OCI-M2 (cell line): ENCODE measurements around the gene MKNK2.

Experiments used
- DNase-seq: peaks from one replicate; lab custom pipeline; 2025; ENCODE audit not compliant: unreplicated experiment; lab: John Stamatoyannopoulos, UW

Gene MKNK2

DNA sequence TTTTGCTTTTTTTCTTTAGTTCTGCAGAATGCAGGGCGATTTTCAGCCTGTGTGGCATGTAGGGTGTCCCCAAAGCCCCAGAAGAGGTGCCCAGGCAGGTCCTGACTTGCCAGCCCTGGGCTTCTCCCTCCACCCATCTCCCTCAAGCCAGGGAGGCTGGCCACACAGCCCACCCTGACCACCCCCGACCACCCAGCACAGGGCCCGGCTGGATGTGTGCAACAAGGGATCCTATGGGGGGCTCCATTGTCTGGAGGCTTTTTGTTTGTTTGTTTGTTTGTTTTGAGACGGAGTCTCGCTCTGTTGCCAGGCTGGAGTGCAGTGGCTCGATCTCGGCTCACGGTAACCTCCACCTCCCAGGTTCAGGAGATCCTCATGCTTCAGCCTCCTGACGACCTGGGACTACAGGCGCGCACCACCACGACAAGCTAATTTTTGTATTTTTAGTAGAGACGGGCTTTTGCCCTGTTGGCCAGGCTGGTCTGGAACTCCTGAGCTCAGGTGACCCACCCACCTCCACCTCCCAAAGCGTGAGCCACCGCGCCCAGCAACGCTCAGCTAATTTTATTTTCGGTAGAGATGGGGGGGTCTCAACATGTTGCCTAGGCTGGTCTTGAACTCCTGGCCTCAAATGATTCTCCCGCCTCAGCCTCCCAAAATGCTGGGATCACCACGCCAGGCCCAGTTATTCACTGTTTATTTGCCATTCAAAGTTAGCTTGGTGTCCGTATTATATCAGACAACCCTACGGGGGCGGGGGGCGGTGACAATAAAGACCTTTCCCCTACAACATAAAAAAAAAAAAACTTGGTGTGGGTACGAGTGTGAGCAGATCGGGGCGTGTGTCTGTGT is 7.8 kb upstream of the MKNK2 start:
- no peak for DNase-seq

- no peak for DNase-seq
Observed at GRCh38 chr19:2057484-2058469, 6.7 kb upstream of the MKNK2 start.

DNA sequence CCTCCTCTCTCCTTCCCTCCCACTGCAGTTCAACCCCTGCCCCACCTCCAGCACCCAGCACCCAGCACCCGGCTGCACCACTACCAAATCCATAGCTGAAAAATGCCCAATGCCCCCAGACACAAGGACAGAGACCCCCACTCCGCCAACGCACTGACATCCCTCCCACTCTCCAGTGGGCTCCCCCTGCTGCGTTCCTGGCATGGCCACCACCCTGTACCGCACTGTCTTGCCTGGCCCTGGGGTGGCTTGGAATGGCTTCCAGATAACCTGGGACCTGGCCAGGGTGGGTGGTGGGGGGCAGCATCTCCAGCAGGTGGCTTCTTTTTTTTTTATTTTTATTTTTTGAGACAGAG is 5.8 kb upstream of the MKNK2 start:
- no peak for DNase-seq

DNA sequence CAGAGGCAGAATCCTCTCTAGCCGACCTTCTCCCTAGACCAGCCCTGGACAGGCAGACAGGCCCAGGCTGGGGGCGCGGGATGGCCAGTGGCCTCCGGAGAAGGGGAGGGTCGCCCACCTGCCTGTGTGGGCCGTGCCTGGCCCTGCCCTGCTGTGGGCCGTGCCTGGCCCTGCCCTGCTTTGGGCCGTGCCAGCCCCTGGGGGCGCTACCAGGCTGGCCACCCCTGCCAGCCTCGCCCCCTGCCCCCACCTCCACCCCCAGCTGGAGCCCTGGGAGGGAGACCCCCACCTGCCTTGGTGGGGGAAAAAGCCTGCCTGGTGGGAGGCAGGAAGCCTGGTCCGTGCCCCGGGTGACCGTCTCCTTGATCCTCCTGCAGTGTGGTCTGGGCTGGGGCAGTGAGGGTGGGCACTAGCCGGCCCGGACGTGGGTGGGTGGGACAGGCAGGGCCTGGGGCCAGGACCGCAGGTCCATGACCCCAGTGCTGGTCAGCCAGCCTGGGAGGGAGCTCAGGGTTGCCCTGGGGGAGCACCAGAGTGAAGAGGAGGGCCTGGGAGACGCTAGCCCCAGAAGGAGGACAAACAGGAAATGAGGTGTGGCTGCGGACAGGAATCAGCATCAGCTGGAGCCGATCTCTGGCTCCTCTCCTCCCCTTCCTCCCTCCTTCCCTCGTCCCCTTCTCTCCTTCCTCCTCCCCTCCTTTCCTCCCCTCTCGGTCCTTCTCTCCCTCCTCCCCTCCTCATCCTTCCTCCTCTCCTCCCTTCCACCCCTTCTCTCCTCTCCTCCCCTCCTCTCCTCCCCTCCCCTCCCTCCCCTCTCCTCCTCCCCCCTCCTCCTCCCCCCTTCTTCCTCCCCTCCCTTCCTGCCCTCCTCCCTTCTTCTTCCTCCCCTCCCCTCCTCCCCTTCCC is 5.1 kb upstream of the MKNK2 start:
- peak; percentile 13 for DNase-seq

DNA sequence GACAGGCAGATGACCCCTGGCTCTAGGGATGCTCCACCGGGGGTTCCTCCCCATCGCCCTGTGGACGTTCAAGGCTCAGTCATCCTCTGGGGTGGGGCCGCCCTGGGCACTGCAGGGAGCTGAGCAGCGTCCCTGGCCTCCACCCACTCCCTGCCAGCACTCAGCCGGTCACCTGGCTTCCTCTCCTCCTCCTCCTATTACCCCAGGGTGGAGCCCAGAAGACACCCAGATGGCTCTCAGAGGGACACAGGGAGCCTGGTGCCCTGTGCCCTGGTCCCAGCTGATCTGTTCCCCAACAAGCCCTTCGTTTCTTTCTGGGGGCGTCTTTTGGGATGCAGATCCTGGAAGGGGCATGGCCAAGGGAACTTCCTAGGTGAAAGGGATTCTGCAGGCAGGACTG is 3.7 kb upstream of the MKNK2 start:
- no peak for DNase-seq

- no peak for DNase-seq
Observed at GRCh38 chr19:2053601-2054389, 2.8 kb upstream of the MKNK2 start.

DNA sequence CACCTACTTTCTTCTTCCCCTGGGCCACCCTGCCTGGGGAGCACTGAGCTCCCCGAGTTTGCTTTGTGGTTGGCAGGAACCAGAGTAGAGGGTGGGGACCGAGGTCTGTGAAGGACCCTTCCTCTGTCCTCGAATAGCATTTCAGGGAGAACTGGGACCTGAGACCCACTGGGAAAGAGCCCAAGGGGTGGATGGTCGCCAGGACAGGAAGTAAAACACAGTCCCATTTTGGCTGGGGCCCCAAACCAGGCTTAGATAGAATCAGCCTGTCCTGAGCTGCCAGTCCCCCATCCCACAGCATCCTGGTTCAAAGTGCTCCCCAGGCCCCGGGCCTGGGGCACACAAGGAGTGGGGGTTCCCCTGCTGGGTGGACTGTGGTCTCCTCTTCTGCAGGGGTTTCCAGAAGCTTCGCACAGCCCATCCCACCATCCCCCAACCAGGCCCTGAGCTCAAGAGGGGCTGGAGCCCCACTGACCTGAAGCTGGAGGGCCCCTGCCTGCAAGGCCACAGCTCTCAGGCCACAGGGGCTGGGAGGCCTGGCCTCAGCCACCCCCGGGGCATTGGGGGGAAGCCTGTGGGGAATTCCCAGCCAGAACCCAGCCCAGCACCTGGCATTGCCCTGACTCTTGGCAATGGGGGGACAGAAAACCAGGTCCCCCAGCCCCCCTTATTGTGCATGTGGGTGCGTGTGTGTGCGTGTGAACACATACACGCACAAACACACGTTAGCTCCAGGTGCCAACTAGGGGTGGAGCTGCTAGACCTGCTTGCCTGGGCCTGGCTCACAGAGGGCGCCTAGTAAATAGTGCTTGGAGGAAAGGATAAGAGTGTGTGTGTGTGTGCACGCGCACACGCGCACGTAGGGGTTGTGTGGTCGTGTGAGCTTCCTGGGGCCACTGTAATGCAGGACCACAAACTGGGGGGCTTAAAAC is 995 bp upstream of the MKNK2 start:
- no peak for DNase-seq

GRCh38 chr19:2050349-2050990 is 574 bp downstream of the MKNK2 start:
- no peak for DNase-seq

- DNase-seq, result peak; percentile 21
Observed at GRCh38 chr19:2049741-2050348, 1.2 kb downstream of the MKNK2 start.

- no peak for DNase-seq
Observed at GRCh38 chr19:2048959-2049740, 1.9 kb downstream of the MKNK2 start.

GRCh38 chr19:2048104-2048958 is 2.7 kb downstream of the MKNK2 start:
- DNase-seq, result no peak

DNA sequence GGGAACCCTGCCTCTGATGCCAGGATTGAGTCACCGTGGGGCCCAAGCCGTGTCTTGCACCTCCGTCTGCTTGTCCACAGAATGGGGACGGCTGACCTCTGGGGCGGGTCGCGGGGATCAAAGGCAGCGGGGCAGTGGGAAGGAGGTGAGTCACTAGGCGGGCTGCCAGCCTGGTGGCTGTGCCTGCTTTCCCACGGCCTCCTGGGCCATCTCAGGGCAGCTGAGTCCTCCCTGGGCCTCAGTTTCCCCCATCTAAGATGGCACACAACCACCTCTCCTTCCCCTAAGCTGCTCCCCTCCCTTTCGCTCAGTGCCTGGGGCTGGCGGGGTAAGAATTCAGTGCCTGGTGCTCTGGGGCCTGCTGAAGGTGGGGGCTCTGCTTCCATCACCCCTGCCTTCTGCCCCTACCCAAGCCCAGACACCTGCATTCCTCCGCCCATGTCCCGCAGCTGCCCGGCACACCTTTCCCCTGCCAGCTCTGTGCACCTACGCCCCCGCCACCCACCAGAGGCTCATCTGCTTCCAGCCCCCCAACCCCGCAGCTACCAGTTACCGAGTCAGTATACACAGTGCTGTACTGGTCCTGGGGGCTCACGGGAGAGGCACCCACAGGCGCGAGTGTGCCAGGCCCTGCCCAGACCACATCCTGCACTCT is 3.5 kb downstream of the MKNK2 start:
- no peak for DNase-seq

GRCh38 chr19:2047076-2047448 is 4.0 kb downstream of the MKNK2 start:
- DNase-seq, result no peak

- no peak for DNase-seq
Observed at GRCh38 chr19:2046046-2046907, 4.8 kb downstream of the MKNK2 start.

DNA sequence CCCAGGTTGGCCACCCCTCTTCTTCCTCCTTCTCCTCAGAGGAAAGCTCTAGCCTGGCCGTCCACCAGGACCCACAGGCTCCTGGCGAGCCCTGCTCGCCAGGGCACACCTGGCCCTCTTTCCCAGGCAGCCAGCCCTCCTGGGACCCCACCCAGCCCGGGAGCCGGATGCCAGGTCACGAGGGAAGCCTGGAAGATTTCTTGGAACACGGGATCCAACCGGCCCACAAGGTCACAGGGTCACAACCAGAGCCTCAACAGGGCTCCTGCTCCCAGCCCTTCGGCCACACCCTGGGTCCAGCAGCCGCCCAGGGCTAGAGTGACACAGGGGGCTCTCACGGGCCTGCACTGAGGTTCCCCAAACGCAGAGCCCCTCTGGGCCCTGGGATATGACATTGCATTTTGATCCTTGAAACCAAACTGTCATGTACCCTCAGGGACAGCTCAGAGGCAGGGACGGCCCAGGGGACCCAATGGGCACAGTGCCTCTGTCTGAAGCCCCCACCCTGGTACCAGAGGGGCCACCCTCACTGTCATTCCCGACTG is 5.5 kb downstream of the MKNK2 start:
- no peak for DNase-seq
